IPS-18a (cell line): ENCODE results near the gene SLC35D1.
A peak's percentile ranks its signal among the peaks of the same experiment; 100 is the strongest.
"Not testable (repeated sequence)": the region's sequence is repeated elsewhere in the genome, so short reads cannot be mapped to it uniquely, and the experiment has no call there.

Source experiments
- H3K27ac ChIP-seq: one replicate; pipeline ENCODE4 v1.5.1; 2013; ENCODE audit warnings: low read length
- H3K27me3 ChIP-seq: one replicate; pipeline ENCODE4 v1.6.1; 2013; ENCODE audit warnings: mild to moderate bottlenecking, low read length; ENCODE audit not compliant: control insufficient read depth, insufficient read depth
- H3K36me3 ChIP-seq: one replicate; pipeline ENCODE4 v1.6.1; 2013; ENCODE audit warnings: low read depth, low read length; ENCODE audit not compliant: control insufficient read depth
- H3K4me1 ChIP-seq: one replicate; pipeline ENCODE4 v1.6.1; 2013; ENCODE audit warnings: low read depth, low read length; ENCODE audit not compliant: control insufficient read depth
- H3K4me3 ChIP-seq: one replicate; pipeline ENCODE4 v1.5.1; 2013; ENCODE audit warnings: low read length
- H3K9ac ChIP-seq: one replicate; pipeline ENCODE4 v1.6.1; 2013; ENCODE audit warnings: mild to moderate bottlenecking, low read length, moderate library complexity
- H3K9me3 ChIP-seq: one replicate; pipeline ENCODE4 v1.6.1; 2013; ENCODE audit warnings: low read depth, low read length; ENCODE audit not compliant: control insufficient read depth

The SLC35D1 gene

DNA sequence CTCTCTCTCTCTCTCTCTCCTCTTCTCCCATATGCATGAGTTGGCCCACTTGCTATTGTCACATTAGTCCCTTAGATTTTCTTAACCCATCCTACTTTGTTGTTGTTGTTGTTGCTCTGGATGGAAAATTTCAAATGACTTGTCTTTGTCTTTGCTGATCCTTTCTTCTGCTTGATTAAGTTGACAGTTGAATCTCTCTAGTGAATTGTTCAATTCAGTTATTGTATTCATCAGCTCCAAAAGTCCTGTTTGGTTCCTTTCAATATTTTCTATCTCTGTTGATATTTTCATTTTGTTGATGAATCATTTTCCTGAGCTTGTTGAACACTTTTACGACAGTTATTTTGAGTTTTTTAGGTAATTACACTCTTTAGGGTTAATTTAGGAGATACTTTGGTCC, 18.8 kb upstream of the SLC35D1 start:
- Histone ChIP-seq H3K9me3 (peaks cover 6% of the 10 kb centered on the region), H3K4me1 (no peaks in the 10 kb centered on the region), H3K36me3 (no peaks in the 10 kb centered on the region), H3K27me3 (no peaks in the 10 kb centered on the region), H3K9ac (no peak overlapping the region), H3K27ac (no peak overlapping the region), H3K4me3 (no peak overlapping the region)

GRCh38 chr1:67067655-67068054, 13.7 kb upstream of the SLC35D1 start:
- H3K9ac ChIP-seq, H3K9me3 ChIP-seq, H3K4me1 ChIP-seq, H3K36me3 ChIP-seq, H3K27me3 ChIP-seq, H3K27ac ChIP-seq, H3K4me3 ChIP-seq: not testable (repeated sequence)

DNA sequence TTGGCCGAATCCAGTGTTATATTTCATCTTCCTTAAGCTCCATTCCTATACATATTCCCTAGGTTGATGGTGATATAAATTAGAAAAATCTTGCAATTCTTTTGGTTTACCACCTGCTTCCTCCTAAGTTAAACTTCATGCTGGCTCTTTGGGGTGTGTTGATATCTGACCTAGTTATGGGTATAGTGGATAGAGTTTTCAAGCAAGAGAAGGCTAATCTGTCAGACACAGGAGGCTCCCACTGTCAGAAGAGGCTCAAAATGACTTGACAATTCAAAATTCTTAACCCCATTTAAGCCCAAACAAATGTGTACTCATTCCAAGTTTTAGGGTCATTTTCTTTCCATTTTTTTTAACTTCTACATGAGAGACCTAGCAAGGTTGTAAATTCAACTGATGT, 8.5 kb upstream of the SLC35D1 start:
- Histone ChIP-seq H3K9me3 (no peaks in the 10 kb centered on the region), H3K27ac (no peak overlapping the region), H3K36me3 (no peaks in the 10 kb centered on the region), H3K4me3 (no peak overlapping the region), H3K4me1 (peaks cover 14% of the 10 kb centered on the region), H3K27me3 (no peaks in the 10 kb centered on the region), H3K9ac (no peak overlapping the region)

DNA sequence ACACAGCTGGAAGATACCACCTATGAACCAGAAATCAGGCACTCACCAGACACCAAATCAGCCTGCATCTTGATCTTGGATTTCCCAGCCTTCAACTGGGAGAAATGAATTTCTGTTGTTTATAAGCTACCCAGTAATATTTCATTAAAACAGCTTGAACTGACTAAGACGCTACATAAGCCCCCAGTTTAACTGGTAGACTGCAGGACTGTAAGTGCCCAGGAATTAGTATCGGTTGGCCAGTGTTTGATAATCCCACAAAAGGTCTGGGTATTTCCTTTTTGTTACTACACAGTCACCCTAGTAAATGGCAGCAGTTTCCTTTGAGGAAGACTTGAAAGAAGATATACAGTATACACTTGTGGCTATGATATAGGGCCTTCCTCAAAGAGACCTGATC, 7.3 kb upstream of the SLC35D1 start:
- Histone ChIP-seq H3K27ac (no peak overlapping the region), H3K9ac (no peak overlapping the region), H3K36me3 (no peaks in the 10 kb centered on the region), H3K4me1 (peaks cover 14% of the 10 kb centered on the region), H3K9me3 (no peaks in the 10 kb centered on the region), H3K27me3 (no peaks in the 10 kb centered on the region), H3K4me3 (no peak overlapping the region)

DNA sequence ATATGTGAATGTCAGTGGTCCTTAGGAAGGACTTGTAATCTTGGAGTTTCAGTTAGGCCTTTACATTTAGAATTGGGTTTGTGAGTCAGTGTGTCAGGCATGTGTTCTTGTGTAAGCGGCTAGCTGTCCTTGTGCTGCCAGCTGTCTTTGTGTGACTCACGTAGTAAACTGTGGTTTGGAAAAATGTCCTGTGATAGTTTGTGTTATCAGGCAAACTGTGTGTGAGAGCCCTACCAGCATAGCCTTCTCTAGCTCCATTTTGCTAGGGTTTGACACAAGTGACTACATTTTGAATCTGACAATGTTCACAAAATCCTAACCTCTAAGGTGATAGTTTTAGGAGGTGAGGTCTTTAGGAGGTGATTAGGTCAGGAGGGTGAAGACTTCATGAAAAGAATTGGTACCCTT, 6.9 kb upstream of the SLC35D1 start:
- no peak overlapping the region for H3K27ac ChIP-seq

DNA sequence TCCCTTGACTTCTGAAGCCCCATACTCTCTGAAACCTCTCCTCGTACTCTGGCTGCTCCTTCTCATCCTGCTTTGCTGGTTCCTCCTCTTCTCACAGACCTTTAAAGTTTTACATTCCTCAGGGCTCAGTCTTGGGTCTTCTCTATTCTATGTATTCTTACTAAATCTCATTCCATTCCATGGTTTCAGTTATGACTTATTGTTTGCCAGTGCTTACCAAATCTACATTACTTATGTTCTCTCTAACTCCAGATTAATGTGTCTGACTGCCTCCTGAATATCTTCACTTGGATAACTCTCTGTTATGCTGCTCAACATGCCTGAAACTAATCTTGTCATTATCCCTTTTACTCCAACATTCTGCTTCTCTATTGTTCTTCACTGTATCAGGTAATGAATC, 5.4 kb upstream of the SLC35D1 start:
- H3K36me3 ChIP-seq = no peaks in the 10 kb centered on the region
- no peaks in the 10 kb centered on the region for H3K9me3 ChIP-seq
- no peak overlapping the region for H3K9ac ChIP-seq
- H3K27me3 ChIP-seq = no peaks in the 10 kb centered on the region
- H3K27ac ChIP-seq = no peak overlapping the region
- H3K4me1 ChIP-seq = peaks cover 14% of the 10 kb centered on the region
- no peak overlapping the region for H3K4me3 ChIP-seq

More for the DNA sequence above, 6.9 kb upstream of the SLC35D1 start:
- peaks cover 14% of the 10 kb centered on the region for H3K4me1 ChIP-seq
- H3K9ac ChIP-seq = no peak overlapping the region
- no peaks in the 10 kb centered on the region for H3K36me3 ChIP-seq
- H3K9me3 ChIP-seq = no peaks in the 10 kb centered on the region
- no peaks in the 10 kb centered on the region for H3K27me3 ChIP-seq
- no peak overlapping the region for H3K4me3 ChIP-seq

- H3K9ac ChIP-seq = no peak overlapping the region
- H3K36me3 ChIP-seq = no peaks in the 10 kb centered on the region
- no peaks in the 10 kb centered on the region for H3K27me3 ChIP-seq
- no peak overlapping the region for H3K4me3 ChIP-seq
- peaks cover 14% of the 10 kb centered on the region for H3K4me1 ChIP-seq
- H3K27ac ChIP-seq = no peak overlapping the region
- H3K9me3 ChIP-seq = no peaks in the 10 kb centered on the region
Observed at GRCh38 chr1:67058761-67059160, 4.8 kb upstream of the SLC35D1 start.

- Histone ChIP-seq H3K4me1 (peaks cover 14% of the 10 kb centered on the region), H3K9me3 (no peaks in the 10 kb centered on the region), H3K9ac (no peak overlapping the region), H3K27me3 (no peaks in the 10 kb centered on the region), H3K27ac (no peak overlapping the region), H3K4me3 (no peak overlapping the region), H3K36me3 (no peaks in the 10 kb centered on the region)
Observed at GRCh38 chr1:67058242-67058641, 4.3 kb upstream of the SLC35D1 start.

GRCh38 chr1:67053535-67053784, 488 bp downstream of the SLC35D1 start:
- Histone ChIP-seq H3K27me3 (peaks cover 12% of the 10 kb centered on the region), H3K9ac (peak overlapping the region; percentile 87), H3K36me3 (peaks cover 7% of the 10 kb centered on the region), H3K4me3 (peak overlapping the region; percentile 95), H3K9me3 (no peaks in the 10 kb centered on the region), H3K4me1 (peaks cover 14% of the 10 kb centered on the region), H3K27ac (no peak overlapping the region)

- no peaks in the 10 kb centered on the region for H3K9me3 ChIP-seq
- H3K4me3 ChIP-seq = peak overlapping the region; percentile 95
- H3K27me3 ChIP-seq = peaks cover 12% of the 10 kb centered on the region
- H3K4me1 ChIP-seq = peaks cover 9% of the 10 kb centered on the region
- H3K27ac ChIP-seq = no peak overlapping the region
- peak overlapping the region; percentile 87 for H3K9ac ChIP-seq
- peaks cover 8% of the 10 kb centered on the region for H3K36me3 ChIP-seq
Observed at GRCh38 chr1:67052741-67053534, 1.0 kb downstream of the SLC35D1 start.

- no peak overlapping the region for H3K9ac ChIP-seq
Observed at GRCh38 chr1:67051196-67051595, 2.8 kb downstream of the SLC35D1 start.

GRCh38 chr1:67044631-67045270, 9.2 kb downstream of the SLC35D1 start:
- H3K36me3 ChIP-seq = peaks cover 15% of the 10 kb centered on the region
- H3K27me3 ChIP-seq = no peaks in the 10 kb centered on the region
- H3K4me1 ChIP-seq = peaks cover 4% of the 10 kb centered on the region
- H3K4me3 ChIP-seq = no peak overlapping the region
- no peak overlapping the region for H3K9ac ChIP-seq
- H3K27ac ChIP-seq = no peak overlapping the region
- H3K9me3 ChIP-seq = no peaks in the 10 kb centered on the region

More at GRCh38 chr1:67051196-67051595, 2.8 kb downstream of the SLC35D1 start:
- Histone ChIP-seq H3K4me1 (peaks cover 7% of the 10 kb centered on the region), H3K9me3 (no peaks in the 10 kb centered on the region), H3K4me3 (no peak overlapping the region), H3K27ac (no peak overlapping the region), H3K36me3 (peaks cover 11% of the 10 kb centered on the region), H3K27me3 (peaks cover 12% of the 10 kb centered on the region)
